HCEC 1CT (cell line): ENCODE results near the gene ERC2.

Experiments used
- DNase-seq: peaks from one replicate; pipeline ENCODE4 v3.0.0-alpha.2; 2017

ERC2 gene

GRCh38 chr3:55492976-55493375, 975.3 kb downstream of the ERC2 start:
- no peak for DNase-seq

GRCh38 chr3:55491296-55491816, 976.9 kb downstream of the ERC2 start:
- DNase-seq = peak; percentile 85

GRCh38 chr3:55490276-55490913, 977.9 kb downstream of the ERC2 start:
- no peak for DNase-seq

- no peak for DNase-seq
Measured at GRCh38 chr3:55489798-55490132, 978.5 kb downstream of the ERC2 start.

- DNase-seq = peak; percentile 77
Measured at GRCh38 chr3:55488398-55489055, 979.7 kb downstream of the ERC2 start.

- DNase-seq = peak; percentile 68
Measured at GRCh38 chr3:55487381-55488241, 980.7 kb downstream of the ERC2 start.

- peak; percentile 54 for DNase-seq
Measured at GRCh38 chr3:55486857-55487380, 981.3 kb downstream of the ERC2 start, which contains the start of gene WNT5A. Gene WNT5A (minus strand): TSS chr3:55487306. CDS start chr3:55486985, 321 bp downstream.

- peak; percentile 57 for DNase-seq
Measured at GRCh38 chr3:55486101-55486856, 982.0 kb downstream of the ERC2 start.

GRCh38 chr3:55484801-55485791, 983.2 kb downstream of the ERC2 start:
- peak; percentile 86 for DNase-seq

- DNase-seq = no peak
Measured at GRCh38 chr3:55484191-55484689, 984.0 kb downstream of the ERC2 start.

GRCh38 chr3:55483196-55484095, 984.8 kb downstream of the ERC2 start:
- DNase-seq = no peak

GRCh38 chr3:55482496-55483195, 985.6 kb downstream of the ERC2 start:
- DNase-seq = no peak

GRCh38 chr3:55481744-55482495, 986.3 kb downstream of the ERC2 start:
- DNase-seq = peak; percentile 51

GRCh38 chr3:55480911-55481743, 987.1 kb downstream of the ERC2 start:
- peak; percentile 63 for DNase-seq

GRCh38 chr3:55477306-55478303, 990.7 kb downstream of the ERC2 start:
- DNase-seq = no peak

- peak; percentile 91 for DNase-seq
Measured at GRCh38 chr3:55476515-55476914, 991.8 kb downstream of the ERC2 start.
